NCI-H446 (cell line): ENCODE results near the gene TEX53.

Experiments used
- DNase-seq, 2 experiments: peaks; one replicate each; lab custom pipeline; 2025; lab: John Stamatoyannopoulos, UW

TEX53 gene

GRCh38 chr9:114638404-114638803 lies 19.2 kb downstream of the TEX53 start:
- DNase-seq = no peak

- no peak for DNase-seq
These were observed 23.2 kb downstream of the TEX53 start for GRCh38 chr9:114634387-114634786.

- no peak for DNase-seq
These were observed 24.0 kb downstream of the TEX53 start for GRCh38 chr9:114633438-114634089.

- DNase-seq = no peak
These were observed 26.4 kb downstream of the TEX53 start for GRCh38 chr9:114631166-114631565.

GRCh38 chr9:114629563-114630090 lies 28.0 kb downstream of the TEX53 start:
- no peak for DNase-seq

- DNase-seq = no peak
These were observed 30.1 kb downstream of the TEX53 start for GRCh38 chr9:114627553-114627952.

GRCh38 chr9:114626415-114627020 lies 31.1 kb downstream of the TEX53 start:
- DNase-seq = no peak

GRCh38 chr9:114624677-114625076 lies 32.9 kb downstream of the TEX53 start:
- no peak for DNase-seq

GRCh38 chr9:114621975-114622609 lies 35.5 kb downstream of the TEX53 start:
- DNase-seq = peak in 1 of 2 experiments; percentile 21

- no peak for DNase-seq
These were observed 36.0 kb downstream of the TEX53 start for GRCh38 chr9:114621561-114621960.

- DNase-seq = no peak
These were observed 38.3 kb downstream of the TEX53 start for GRCh38 chr9:114619191-114619761.

- DNase-seq = no peak
These were observed 40.7 kb downstream of the TEX53 start for GRCh38 chr9:114616684-114617520.

GRCh38 chr9:114614373-114614772 lies 43.2 kb downstream of the TEX53 start:
- DNase-seq = no peak

- DNase-seq = no peak
These were observed 43.7 kb downstream of the TEX53 start for GRCh38 chr9:114613919-114614318.

- no peak for DNase-seq
These were observed 44.5 kb downstream of the TEX53 start for GRCh38 chr9:114613087-114613486.

GRCh38 chr9:114612272-114612923 lies 45.2 kb downstream of the TEX53 start:
- DNase-seq = no peak

- DNase-seq = peak in 1 of 2 experiments; percentile 28
These were observed 45.9 kb downstream of the TEX53 start for GRCh38 chr9:114611516-114612271.

GRCh38 chr9:114608525-114608796 lies 49.1 kb downstream of the TEX53 start:
- DNase-seq = no peak

- no peak for DNase-seq
These were observed 49.7 kb downstream of the TEX53 start for GRCh38 chr9:114607671-114608524.
